GM18520 (cell line): Measurements from ENCODE around the gene ZNF879.

Experiments
- ATAC-seq: cut with Tn5 transposase; IDR thresholded peaks from one replicate; pipeline ENCODE4 v1.9.1; 2021; ENCODE audit not compliant: unreplicated experiment

Gene ZNF879

GRCh38 chr5:179006564-179006963 is 17.0 kb upstream of the ZNF879 start:
- ATAC-seq, result no peak

GRCh38 chr5:179008667-179009066 is 14.9 kb upstream of the ZNF879 start:
- ATAC-seq, result no peak

GRCh38 chr5:179033004-179033580 is 9.5 kb downstream of the ZNF879 start:
- no peak for ATAC-seq

GRCh38 chr5:179044765-179045164 is 21.2 kb downstream of the ZNF879 start:
- no peak for ATAC-seq

- no peak for ATAC-seq
Observed at GRCh38 chr5:179051784-179052183, 28.2 kb downstream of the ZNF879 start.

- no peak for ATAC-seq
Observed at GRCh38 chr5:179054036-179054785, 30.6 kb downstream of the ZNF879 start.

- ATAC-seq, result no peak
Observed at GRCh38 chr5:179054876-179055275, 31.3 kb downstream of the ZNF879 start.

GRCh38 chr5:179055436-179055835 is 31.8 kb downstream of the ZNF879 start:
- no peak for ATAC-seq

- ATAC-seq, result no peak
Observed at GRCh38 chr5:179055841-179056240, 32.2 kb downstream of the ZNF879 start.

- no peak for ATAC-seq
Observed at GRCh38 chr5:179060116-179061008, 36.8 kb downstream of the ZNF879 start, which contains the start of gene ZNF354C. Gene ZNF354C (plus strand): TSS chr5:179060373. CDS start chr5:179062069, 1,696 bp downstream.

- ATAC-seq, result no peak
Observed at GRCh38 chr5:179061025-179061424, 37.4 kb downstream of the ZNF879 start.

GRCh38 chr5:179065703-179066102 is 42.1 kb downstream of the ZNF879 start:
- no peak for ATAC-seq

- ATAC-seq, result no peak
Observed at GRCh38 chr5:179079165-179079987, 55.8 kb downstream of the ZNF879 start.

GRCh38 chr5:179080724-179081123 is 57.1 kb downstream of the ZNF879 start:
- no peak for ATAC-seq
